Right atrium auricular region (tissue), 2 donors: ENCODE data around the gene SOX6. TPM values are rescaled to one million over a fixed set of nuclear protein-coding genes. Genes with fewer than 3 reads are reported as not detected.

Source experiments
- DNase-seq: peaks from one replicate; pipeline ENCODE4 v3.0.0-alpha.2; 2019; ENCODE audit warnings: low spot score
- H3K27ac ChIP-seq, 2 donors: fragments of 200-600 bp; sonication (generic); 1 replicate in 1 of 2; 2 replicates in 1 of 2; pipeline ENCODE4 v1.5.1; 2016 to 2019
- H3K27me3 ChIP-seq, 2 donors: fragments of 200-600 bp; sonication (generic); one replicate each; pipeline versions ENCODE4 v1.5.1 to v1.6.0; 2017 to 2019
- H3K36me3 ChIP-seq: fragments of 200-600 bp; sonication (generic); one replicate; pipeline ENCODE4 v1.5.1; 2016
- H3K4me1 ChIP-seq, 2 donors: fragments of 200-600 bp; sonication (generic); one replicate each; pipeline versions ENCODE4 v1.5.1 to v1.6.0; 2017 to 2019
- H3K4me3 ChIP-seq, 2 donors: fragments of 200-600 bp; sonication (generic); 1 replicate in 1 of 2; 2 replicates in 1 of 2; pipeline ENCODE4 v1.5.1; 2017 to 2019; ENCODE audit warnings: mild to moderate bottlenecking in 1 of 2, moderate library complexity in 1 of 2
- H3K9me3 ChIP-seq, 2 donors: fragments of 200-600 bp; sonication (generic); one replicate each; pipeline ENCODE4 v1.5.1; 2019
- CTCF ChIP-seq, 2 donors: fragments of 200-600 bp; sonication (generic); IDR thresholded peaks; one replicate each; pipeline ENCODE4 v1.5.1; 2019; ENCODE audit warnings: antibody characterized with exemption in 2 of 2
- total RNA-seq, 2 donors: library from RNA; depleted of rRNA; stranded (reverse); fragments of >200 nt; gene quantifications; one replicate each; pipeline ENCODE4 v1.1.0, GENCODE V29; 2016

The SOX6 gene
- total RNA-seq, 2 donors from 2014 or later: 13.5 to 14.3 TPM

- no peak for DNase-seq
- no peak overlapping the region for H3K4me3 ChIP-seq
- no peak for TF ChIP-seq CTCF (IDR thresholded peaks at IDR 0.05)
- no peaks in the 10 kb centered on the region for H3K9me3 ChIP-seq
- H3K36me3 ChIP-seq: no peaks in the 10 kb centered on the region
- H3K27me3 ChIP-seq: no peaks in the 10 kb centered on the region
- H3K27ac ChIP-seq: no peak overlapping the region
- H3K4me1 ChIP-seq: no peaks in the 10 kb centered on the region
Observed at GRCh38 chr11:16287630-16288280, 68.6 kb downstream of the SOX6 start.

- Histone ChIP-seq H3K27me3 (no peaks in the 10 kb centered on the region), H3K27ac (no peak overlapping the region), H3K4me3 (no peak overlapping the region), H3K9me3 (no peaks in the 10 kb centered on the region), H3K4me1 (no peaks in the 10 kb centered on the region), H3K36me3 (no peaks in the 10 kb centered on the region)
- DNase-seq: no peak
- no peak for TF ChIP-seq CTCF (IDR thresholded peaks at IDR 0.05)
Observed at GRCh38 chr11:16286095-16286494, 70.3 kb downstream of the SOX6 start.

GRCh38 chr11:16280256-16280682 is 76.1 kb downstream of the SOX6 start:
- H3K4me1 ChIP-seq: no peaks in the 10 kb centered on the region
- DNase-seq: no peak
- H3K4me3 ChIP-seq: no peak overlapping the region
- no peaks in the 10 kb centered on the region for H3K36me3 ChIP-seq
- TF ChIP-seq CTCF (IDR thresholded peaks at IDR 0.05): no peak
- H3K9me3 ChIP-seq: no peaks in the 10 kb centered on the region
- no peaks in the 10 kb centered on the region for H3K27me3 ChIP-seq
- no peak overlapping the region for H3K27ac ChIP-seq

- Histone ChIP-seq H3K27me3 (no peaks in the 10 kb centered on the region), H3K36me3 (no peaks in the 10 kb centered on the region), H3K4me3 (no peak overlapping the region), H3K4me1 (no peaks in the 10 kb centered on the region), H3K27ac (no peak overlapping the region), H3K9me3 (no peaks in the 10 kb centered on the region)
- DNase-seq: no peak
- TF ChIP-seq CTCF (IDR thresholded peaks at IDR 0.05): no peak
Observed at GRCh38 chr11:16279524-16279923, 76.8 kb downstream of the SOX6 start.

- no peak overlapping the region for H3K4me3 ChIP-seq
- TF ChIP-seq CTCF (IDR thresholded peaks at IDR 0.05): no peak
- H3K36me3 ChIP-seq: no peaks in the 10 kb centered on the region
- no peak for DNase-seq
- no peaks in the 10 kb centered on the region for H3K9me3 ChIP-seq
- no peaks in the 10 kb centered on the region for H3K4me1 ChIP-seq
- H3K27ac ChIP-seq: no peak overlapping the region
- no peaks in the 10 kb centered on the region for H3K27me3 ChIP-seq
Observed at GRCh38 chr11:16278979-16279378, 77.4 kb downstream of the SOX6 start.

- no peak overlapping the region for H3K4me3 ChIP-seq
- no peak for TF ChIP-seq CTCF (IDR thresholded peaks at IDR 0.05)
- DNase-seq: no peak
Observed at GRCh38 chr11:16278273-16278672, 78.1 kb downstream of the SOX6 start.

More at GRCh38 chr11:16278273-16278672, 78.1 kb downstream of the SOX6 start:
- Histone ChIP-seq H3K27me3 (no peaks in the 10 kb centered on the region), H3K9me3 (no peaks in the 10 kb centered on the region), H3K27ac (no peak overlapping the region), H3K36me3 (no peaks in the 10 kb centered on the region), H3K4me1 (no peaks in the 10 kb centered on the region)
